HG03432 (cell line): ENCODE measurements around the gene ZNF407.

Experiments
- ATAC-seq: cut with Tn5 transposase; IDR thresholded peaks from one replicate; pipeline ENCODE4 v1.9.1; 2021; ENCODE audit warnings: mild to moderate bottlenecking, moderate library complexity; ENCODE audit not compliant: unreplicated experiment

Gene ZNF407

GRCh38 chr18:75063615-75064512, 466.2 kb downstream of the ZNF407 start:
- ATAC-seq: no peak

- no peak for ATAC-seq
These were observed 466.8 kb downstream of the ZNF407 start for GRCh38 chr18:75064513-75064905.

- ATAC-seq: no peak
These were observed 467.8 kb downstream of the ZNF407 start for GRCh38 chr18:75065251-75066000.

GRCh38 chr18:75066021-75066880, 468.6 kb downstream of the ZNF407 start:
- ATAC-seq: no peak

- ATAC-seq: no peak
These were observed 469.3 kb downstream of the ZNF407 start for GRCh38 chr18:75066936-75067335.

- ATAC-seq: no peak
These were observed 470.5 kb downstream of the ZNF407 start for GRCh38 chr18:75067996-75068645.

GRCh38 chr18:75068682-75069435, 471.2 kb downstream of the ZNF407 start:
- ATAC-seq: no peak

- no peak for ATAC-seq
These were observed 472.6 kb downstream of the ZNF407 start for GRCh38 chr18:75070235-75070624.

GRCh38 chr18:75070625-75071483, 473.2 kb downstream of the ZNF407 start:
- peak; percentile 87 for ATAC-seq

GRCh38 chr18:75071484-75071785, 473.8 kb downstream of the ZNF407 start:
- no peak for ATAC-seq

GRCh38 chr18:75071866-75072671, 474.4 kb downstream of the ZNF407 start:
- ATAC-seq: no peak

GRCh38 chr18:75072672-75073371, 475.2 kb downstream of the ZNF407 start:
- ATAC-seq: no peak

GRCh38 chr18:75073654-75074053, 476.0 kb downstream of the ZNF407 start:
- ATAC-seq: no peak

GRCh38 chr18:75074196-75075015, 476.7 kb downstream of the ZNF407 start:
- ATAC-seq: no peak

- ATAC-seq: no peak
These were observed 477.3 kb downstream of the ZNF407 start for GRCh38 chr18:75075016-75075305.

GRCh38 chr18:75075429-75075841, 477.8 kb downstream of the ZNF407 start:
- ATAC-seq: no peak

GRCh38 chr18:75076286-75076685, 478.6 kb downstream of the ZNF407 start:
- ATAC-seq: no peak
